Measurements from ENCODE around the gene MAGEB5. TPM values are rescaled to one million over a fixed set of nuclear protein-coding genes. Genes with fewer than 3 reads are reported as not detected.

MAGEB5 gene
- total RNA-seq, 4 donors from 2014 or later: not detected

- Histone ChIP-seq H3K4me3 (no peak overlapping the region), H3K9me3 (no peaks in the 10 kb centered on the region), H3K27me3 (no peaks in the 10 kb centered on the region), H3K4me1 (no peaks in the 10 kb centered on the region), H3K27ac (no peak overlapping the region), H3K36me3 (no peaks in the 10 kb centered on the region)
- TF ChIP-seq EP300 (IDR thresholded peaks at IDR 0.05): no peak
- no peak for TF ChIP-seq POLR2AphosphoS5 (IDR thresholded peaks at IDR 0.05)
- no peak for TF ChIP-seq POLR2A (IDR thresholded peaks at IDR 0.05)
- no peak for TF ChIP-seq CTCF (IDR thresholded peaks at IDR 0.05)
- 50% methylated on average over 1 of the region's 1 CpG for WGBS
- DNase-seq (ENCODE audit: low spot score in 2 of 2): no peak
Measured at GRCh38 chrX:26234177-26234576, 18.2 kb downstream of the MAGEB5 start.

- no peaks in the 10 kb centered on the region for H3K9me3 ChIP-seq
- H3K4me3 ChIP-seq: no peak overlapping the region
- no peak overlapping the region for H3K27ac ChIP-seq
- no peak for DNase-seq (ENCODE audit: low spot score in 2 of 2)
- TF ChIP-seq EP300 (IDR thresholded peaks at IDR 0.05) (no peak), POLR2AphosphoS5 (IDR thresholded peaks at IDR 0.05) (no peak), POLR2A (IDR thresholded peaks at IDR 0.05) (no peak), CTCF (IDR thresholded peaks at IDR 0.05) (no peak)
- no peaks in the 10 kb centered on the region for H3K36me3 ChIP-seq
- no peaks in the 10 kb centered on the region for H3K27me3 ChIP-seq
- H3K4me1 ChIP-seq: no peaks in the 10 kb centered on the region
- WGBS: 49% methylated on average over 3 of the region's 3 CpGs
Measured at GRCh38 chrX:26253526-26253925, 37.6 kb downstream of the MAGEB5 start.

GRCh38 chrX:26254436-26254835 is 38.5 kb downstream of the MAGEB5 start:
- H3K4me3 ChIP-seq: no peak overlapping the region
- WGBS: 80% methylated on average over 9 of the region's 9 CpGs
- H3K9me3 ChIP-seq: no peaks in the 10 kb centered on the region
- no peaks in the 10 kb centered on the region for H3K4me1 ChIP-seq
- H3K27me3 ChIP-seq: no peaks in the 10 kb centered on the region
- TF ChIP-seq CTCF (IDR thresholded peaks at IDR 0.05) (no peak), POLR2A (IDR thresholded peaks at IDR 0.05) (no peak), EP300 (IDR thresholded peaks at IDR 0.05) (no peak), POLR2AphosphoS5 (IDR thresholded peaks at IDR 0.05) (no peak)
- DNase-seq (ENCODE audit: low spot score in 2 of 2): no peak
- H3K27ac ChIP-seq: no peak overlapping the region
- no peaks in the 10 kb centered on the region for H3K36me3 ChIP-seq

- Histone ChIP-seq H3K4me3 (no peak overlapping the region), H3K4me1 (no peaks in the 10 kb centered on the region), H3K27me3 (no peaks in the 10 kb centered on the region), H3K36me3 (no peaks in the 10 kb centered on the region), H3K27ac (no peak overlapping the region), H3K9me3 (no peaks in the 10 kb centered on the region)
- no peak for DNase-seq (ENCODE audit: low spot score in 2 of 2)
- WGBS: 72% methylated on average over 5 of the region's 5 CpGs
- TF ChIP-seq POLR2A (IDR thresholded peaks at IDR 0.05) (no peak), EP300 (IDR thresholded peaks at IDR 0.05) (no peak), POLR2AphosphoS5 (IDR thresholded peaks at IDR 0.05) (no peak), CTCF (IDR thresholded peaks at IDR 0.05) (no peak)
Measured at GRCh38 chrX:26262121-26262523, 46.2 kb downstream of the MAGEB5 start.

Other genes with a start within 250 kb of the MAGEB5 start
- not detected for gene MAGEB18, start 77.8 kb upstream of the MAGEB5 start, total RNA-seq
- gene MAGEB6B, start 55.6 kb upstream of the MAGEB5 start, total RNA-seq: not detected
- not detected for gene MAGEB6, start 23.7 kb upstream of the MAGEB5 start, total RNA-seq

Data from suprapubic skin (tissue), 4 donors.